Kidney glomerular epithelial cell (primary cell): ENCODE results near the gene C2CD4D.

Experiments used
- DNase-seq: peaks from one replicate; lab custom pipeline; 2025; lab: John Stamatoyannopoulos, UW

The C2CD4D gene

DNA sequence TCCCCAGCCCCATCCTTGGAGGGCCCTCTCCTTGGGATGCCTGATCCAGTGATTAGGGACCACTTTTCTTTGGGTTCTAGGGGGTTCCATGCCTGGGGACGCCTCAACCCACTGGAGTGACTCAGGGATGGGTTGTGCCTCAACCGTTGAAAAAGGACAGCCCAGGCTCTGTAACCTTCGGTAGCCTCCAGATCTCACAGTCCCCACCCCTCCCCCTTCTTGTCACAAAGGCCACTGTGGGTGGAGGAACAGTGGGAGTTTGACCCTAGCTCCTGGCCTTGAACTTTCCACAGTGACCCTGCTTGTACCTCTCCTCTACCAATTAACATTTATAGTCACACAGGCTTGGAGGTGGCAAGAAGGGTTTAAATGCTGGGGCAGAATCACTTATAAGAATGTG is 5.4 kb downstream of the C2CD4D start:
- DNase-seq: no peak

DNA sequence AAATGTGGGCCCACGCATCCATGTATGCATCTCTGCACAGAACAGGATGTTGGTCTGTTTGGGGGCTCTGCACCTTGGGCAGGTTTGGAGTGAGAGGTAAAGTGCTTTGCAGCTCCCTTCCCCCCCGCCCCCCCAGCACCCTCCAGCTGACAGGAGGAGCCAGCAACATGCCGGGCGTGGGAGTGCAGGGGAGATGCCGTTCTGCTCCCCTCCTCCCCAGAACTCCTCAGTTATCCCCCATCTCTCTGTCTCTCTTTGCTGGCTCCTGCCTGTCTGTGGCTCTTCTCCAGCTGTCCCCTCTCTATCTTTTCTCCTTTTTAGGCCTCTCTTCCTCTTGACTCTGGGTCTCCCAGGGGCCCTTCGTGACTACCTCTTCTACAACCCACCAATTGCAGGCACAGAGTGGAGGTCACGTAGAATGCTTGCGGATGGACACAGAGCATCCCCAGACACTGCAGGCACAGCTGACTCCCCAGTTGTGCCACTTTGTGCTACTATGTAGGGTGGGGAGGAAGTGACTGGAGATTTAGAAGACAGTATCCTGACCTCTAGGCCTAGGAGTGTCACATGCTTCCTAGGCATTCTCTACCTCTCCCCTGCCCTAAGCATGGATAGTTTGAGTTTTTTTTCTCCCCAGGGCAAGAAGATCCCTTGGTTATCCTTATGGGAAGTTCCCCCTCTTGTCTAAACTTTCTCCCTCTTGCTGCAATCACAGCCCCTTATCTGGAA is 6.3 kb downstream of the C2CD4D start:
- DNase-seq: no peak

DNA sequence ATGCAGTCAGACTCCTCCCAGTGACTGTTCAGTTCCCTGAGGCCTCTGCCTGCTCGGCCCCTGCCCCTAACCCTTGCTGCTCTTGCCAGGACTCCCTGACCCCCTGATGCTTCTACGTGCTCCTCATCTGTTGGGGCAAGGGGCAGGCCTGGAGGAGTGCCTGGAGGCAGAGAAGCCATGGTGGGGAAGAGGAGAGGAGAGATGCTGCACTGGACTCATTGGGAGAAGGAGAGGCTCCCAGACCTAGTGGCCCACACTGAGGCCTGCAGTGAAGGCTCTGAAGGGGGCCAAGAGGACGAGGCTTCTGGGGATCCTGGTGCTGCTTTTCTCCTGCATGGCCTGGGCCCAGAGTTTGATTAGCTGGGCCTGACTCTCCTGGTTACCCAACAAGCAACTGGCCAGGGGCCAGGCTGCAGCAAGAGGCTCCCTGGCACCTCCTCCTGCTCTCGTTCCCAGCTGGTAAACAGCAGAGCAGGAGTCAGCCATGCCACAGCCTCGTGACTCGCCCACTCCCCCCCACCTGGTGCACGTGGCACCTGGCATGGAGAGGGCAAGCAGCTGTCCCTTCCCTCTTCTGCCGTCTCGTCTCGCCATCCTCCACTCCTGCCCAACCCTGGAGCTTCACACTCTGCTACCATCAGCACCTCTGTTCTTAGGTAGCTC is 7.2 kb downstream of the C2CD4D start:
- DNase-seq: peak; percentile 39

DNA sequence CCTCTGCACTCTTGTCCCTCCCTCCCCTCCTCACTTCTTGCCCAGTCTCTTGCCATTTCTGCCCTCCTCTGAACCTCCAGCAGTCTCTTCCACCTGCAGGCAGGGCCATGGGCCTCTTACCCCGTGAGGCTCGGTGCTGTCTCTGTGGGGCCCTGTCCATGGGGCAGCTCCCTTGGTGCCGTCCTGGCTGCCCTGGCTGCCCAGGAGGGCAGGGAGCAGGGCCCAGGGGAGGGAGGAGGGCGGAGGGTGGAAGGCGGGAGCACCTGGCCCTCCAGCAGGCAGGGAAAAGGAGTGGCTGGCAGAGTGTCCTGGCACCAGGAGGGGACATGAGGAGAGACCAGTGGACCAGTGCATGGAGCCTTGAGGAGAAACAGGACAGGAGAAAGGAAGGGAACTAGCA is 8.0 kb downstream of the C2CD4D start, which contains the start of gene RORC:
Gene RORC (minus strand): TSS at position 198 of the 400 bp plus-strand sequence. CDS start 38 bp downstream, at position 160.
- DNase-seq: no peak

DNA sequence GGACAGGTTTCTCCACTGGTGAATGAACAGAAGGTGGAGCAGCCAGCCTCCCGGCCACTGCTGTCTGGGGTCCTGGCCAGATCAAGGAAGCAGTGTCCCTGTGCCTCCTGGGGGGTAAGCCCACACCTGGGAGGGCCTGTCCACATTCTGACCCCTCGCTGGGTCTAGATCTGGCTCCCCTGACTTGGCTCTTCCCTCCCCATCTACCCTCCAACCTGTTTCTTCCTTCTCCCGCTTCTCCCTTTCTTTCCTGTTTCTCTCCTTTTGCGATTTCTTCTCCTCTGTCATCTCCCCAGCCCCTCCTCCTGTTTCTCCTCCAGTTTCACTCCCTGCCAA is 8.4 kb downstream of the C2CD4D start:
- no peak for DNase-seq

DNA sequence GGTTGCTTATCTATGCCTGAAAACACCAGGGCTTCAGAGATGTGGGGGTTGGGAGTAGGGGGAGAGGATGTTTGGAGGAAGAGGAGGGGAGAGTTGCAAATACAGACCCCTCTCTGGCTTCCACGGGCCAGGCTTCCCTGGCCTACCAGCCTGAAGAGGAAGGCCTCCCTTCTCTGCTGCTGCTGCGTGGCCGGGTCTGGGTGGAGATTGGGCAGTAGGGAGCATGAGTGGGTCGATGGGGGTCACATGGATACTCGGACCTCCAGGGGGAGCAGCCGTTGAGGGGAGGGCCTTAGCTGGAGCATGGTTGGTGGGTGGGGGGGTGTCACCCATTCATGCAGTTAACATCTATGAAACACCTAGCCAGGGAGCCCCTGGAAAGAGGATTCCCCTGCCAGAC is 9.6 kb downstream of the C2CD4D start:
- DNase-seq: no peak

DNA sequence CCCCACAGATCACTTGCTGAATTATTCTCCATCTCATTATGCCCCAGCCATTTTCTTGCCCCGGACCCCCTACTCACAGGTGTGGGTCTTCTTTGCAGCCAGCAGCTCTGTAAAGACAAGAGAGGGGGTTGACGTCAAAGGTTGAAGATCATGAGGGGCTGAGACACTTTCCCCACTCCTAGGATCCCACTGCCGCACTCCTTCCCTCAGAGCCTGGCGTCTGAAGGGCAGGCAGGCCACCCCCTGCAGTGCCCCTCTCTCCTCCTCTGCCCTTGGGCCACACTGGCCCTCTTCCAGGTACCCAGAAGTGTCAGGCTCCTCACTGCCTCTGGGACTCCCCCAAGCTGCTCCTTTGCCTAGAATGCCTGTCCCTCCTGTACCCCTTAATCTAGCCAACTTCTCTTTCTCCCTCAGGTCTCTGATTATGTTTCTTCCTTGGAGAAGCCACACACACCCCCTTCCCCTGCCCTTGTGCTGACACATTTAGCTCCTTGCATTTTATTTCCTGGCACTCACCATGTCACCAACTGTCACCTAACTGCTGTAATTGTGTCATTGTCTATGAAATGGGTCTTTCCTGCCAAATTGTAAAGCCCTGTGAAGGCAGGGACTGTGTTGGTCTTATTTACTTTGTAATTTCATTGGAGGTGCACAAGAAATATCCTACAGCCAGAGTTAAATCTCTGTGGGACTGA is 10.1 kb downstream of the C2CD4D start:
- no peak for DNase-seq

DNA sequence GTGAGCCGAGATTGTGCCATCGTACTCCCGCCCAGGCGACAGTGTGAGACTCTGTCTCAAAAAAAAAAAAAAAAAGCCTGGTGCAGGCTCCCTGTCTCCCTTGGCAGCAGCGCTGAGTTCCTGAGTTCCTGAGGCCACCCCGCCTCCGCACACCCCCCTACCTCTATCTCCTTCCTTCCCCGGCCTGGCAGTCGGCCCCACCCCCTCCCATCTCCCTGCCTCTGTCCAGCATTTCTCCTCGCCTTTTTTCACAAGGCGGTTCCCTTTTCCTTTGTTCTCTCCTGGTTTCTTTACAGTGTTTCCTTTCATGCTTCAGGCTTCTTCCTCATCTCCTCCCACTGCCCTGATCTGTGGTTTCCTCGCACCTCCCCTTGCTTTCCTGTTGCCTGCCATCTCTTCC is 10.7 kb downstream of the C2CD4D start:
- DNase-seq: no peak

DNA sequence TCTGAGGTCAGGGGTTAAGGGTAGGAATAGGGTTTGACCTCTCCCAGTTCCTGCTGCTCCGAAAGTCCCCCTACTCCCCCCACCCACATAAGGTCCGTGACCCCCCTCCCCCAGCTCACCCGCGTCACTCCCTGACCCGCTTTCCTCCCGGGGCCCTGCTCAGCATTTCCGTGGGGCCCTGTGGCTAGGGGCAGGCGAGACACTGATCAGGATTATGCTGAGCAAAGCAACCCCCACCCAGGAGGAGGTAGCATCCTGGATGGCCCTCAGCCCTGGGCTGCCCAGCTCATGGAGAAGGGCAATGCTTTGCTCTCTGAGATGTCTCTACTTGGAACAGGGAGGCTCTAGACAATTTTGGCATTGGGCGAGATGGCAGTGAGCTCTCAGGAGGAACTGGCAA is 11.8 kb downstream of the C2CD4D start:
- no peak for DNase-seq

DNA sequence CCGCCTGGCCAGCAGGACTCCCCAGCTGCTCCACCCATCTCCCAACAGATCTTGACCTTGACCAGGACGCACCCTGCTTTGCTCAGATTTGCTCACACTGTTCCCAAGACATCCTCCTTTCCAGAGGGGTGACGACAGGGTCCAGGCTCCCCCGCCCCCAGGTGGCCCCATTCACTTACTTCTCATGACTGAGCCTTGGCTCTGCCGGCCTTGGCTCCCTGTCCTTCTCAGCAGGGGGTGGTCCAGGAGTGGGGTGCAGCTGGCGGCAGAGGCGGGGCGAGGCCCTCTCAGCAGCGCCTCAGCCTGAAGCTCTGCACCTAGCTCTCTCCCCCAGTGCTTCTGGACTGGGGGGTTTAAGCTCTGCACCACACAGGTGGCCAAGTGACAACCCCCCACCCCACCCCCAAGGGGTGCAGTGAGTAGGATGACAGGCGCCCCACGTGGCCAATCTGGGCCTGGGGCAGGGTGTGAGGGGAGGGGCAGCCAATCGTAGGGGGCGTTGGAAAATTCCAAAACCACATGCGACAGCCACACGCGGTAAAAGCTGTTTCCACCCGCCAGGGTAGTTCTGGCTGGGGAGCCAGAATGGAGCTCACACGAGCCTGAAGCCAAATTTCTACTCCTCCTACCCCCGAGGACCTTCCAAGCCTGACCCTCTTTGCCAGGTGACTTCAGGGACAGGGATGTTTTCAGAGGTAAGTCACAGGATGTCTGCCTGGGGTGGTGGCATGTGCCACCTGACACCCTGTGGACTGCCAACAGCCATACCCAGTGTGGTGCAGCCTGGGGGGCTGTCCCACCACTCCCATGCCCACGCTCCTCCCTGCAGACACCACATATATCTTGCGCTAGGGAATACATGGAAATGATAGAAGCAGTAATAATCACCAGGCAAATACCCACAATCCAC is 13.6 kb downstream of the C2CD4D start:
- no peak for DNase-seq

DNA sequence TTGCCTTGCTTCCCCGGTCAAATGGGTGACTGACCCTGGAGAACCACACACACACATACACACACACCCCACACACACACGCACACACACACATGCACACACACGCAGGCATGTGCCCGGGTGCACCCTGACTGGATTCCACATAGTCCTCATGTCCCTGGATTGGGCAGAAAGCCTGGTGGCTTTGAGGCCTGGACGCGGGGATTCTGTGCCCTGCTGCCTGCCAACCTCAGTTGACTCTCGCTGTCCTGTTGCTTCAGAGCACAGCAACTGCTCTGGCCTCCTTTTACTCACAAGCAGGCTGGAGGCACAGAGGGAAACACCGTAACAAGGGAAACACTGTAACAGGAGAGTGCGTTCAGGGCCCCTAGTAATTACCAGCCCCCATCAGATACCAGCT is 14.4 kb downstream of the C2CD4D start:
- DNase-seq: no peak

DNA sequence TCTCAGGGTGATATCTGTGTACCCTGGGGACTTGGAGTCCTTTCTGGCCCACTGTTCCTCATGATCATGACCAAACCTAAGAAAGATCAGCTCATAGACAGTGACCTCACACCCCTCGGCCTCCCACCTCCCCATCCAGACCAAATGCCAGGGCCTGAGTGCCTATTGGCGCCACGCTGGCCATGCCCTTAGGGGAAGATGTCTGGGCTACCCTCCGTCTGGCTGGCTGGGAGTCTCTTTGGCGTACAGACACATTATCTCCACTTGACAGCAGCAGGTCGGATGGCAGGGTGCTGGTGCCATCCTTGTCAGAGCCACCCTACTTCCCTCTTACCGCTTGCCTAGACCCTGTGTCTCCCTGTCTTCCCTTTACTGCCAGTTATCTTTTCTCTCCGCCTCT is 16.4 kb downstream of the C2CD4D start:
- DNase-seq: no peak

DNA sequence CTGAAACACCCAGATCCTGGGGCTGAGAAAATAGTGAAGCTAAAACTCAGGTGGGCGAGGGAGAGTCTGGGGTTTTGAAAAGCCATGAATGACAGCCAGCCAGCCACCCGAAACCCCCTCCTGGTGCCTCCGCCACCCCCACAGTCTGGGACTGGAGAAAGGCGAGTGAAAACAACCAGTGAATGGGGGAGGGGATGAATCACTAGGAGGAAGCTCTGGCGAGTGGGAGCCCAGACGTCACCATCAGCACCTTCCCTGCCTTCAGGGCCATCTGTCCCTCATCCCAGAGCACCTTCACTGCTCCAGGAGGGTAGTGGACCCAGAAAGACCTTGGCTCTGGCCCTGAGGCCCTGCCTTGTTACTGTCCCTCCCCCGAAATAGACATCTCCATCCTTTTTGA is 17.2 kb downstream of the C2CD4D start:
- DNase-seq: peak; percentile 5

DNA sequence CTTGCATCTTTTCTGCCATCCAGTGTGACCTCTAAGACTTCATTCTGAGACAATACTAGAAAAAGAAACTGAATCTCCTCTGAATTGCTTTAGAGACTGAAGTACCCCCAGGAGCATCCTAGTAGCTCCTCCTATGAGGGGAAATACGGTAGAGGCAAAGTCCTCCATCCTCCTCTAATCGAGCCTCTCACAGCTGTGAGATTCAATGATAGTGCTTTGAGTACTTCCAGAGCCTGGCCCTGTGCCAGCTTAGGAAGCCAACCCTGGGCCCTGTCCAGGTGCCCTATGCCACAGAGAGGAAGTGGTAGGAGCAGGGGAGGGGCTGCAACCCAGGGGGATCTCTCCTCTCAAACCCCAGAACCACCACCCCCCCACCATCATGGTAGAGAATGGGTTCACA is 18.7 kb downstream of the C2CD4D start:
- no peak for DNase-seq

DNA sequence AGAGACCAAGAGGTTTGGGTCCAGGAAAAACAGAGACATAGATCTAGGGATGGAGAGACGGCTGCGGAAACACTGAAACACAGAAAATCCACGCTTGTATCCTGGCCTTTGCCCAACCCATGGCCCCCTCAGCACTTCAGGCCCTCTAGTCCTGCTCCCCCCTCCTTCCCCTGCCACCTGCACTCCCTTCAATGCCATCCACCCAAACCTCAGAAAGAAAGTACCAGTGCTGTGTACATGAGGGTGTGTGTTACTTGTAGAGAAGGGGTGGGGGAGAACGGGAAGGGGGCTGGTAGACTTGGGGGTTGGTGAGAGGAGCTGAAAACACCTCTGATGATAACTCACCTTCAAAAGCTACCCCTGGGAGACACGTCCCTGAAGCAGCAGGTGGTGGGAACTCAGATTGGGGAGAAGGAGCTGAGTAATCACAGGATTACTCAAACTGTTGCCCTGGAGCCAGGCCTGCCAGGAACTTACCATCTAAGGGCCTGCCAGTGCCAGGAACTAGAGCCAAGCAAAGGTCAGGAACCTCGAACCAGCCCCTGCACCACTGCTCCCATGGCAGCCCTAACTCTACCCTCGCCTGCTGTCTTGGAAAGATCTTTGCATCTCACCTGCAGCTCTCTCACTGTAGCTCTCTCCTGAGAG is 19.5 kb downstream of the C2CD4D start:
- DNase-seq: no peak

DNA sequence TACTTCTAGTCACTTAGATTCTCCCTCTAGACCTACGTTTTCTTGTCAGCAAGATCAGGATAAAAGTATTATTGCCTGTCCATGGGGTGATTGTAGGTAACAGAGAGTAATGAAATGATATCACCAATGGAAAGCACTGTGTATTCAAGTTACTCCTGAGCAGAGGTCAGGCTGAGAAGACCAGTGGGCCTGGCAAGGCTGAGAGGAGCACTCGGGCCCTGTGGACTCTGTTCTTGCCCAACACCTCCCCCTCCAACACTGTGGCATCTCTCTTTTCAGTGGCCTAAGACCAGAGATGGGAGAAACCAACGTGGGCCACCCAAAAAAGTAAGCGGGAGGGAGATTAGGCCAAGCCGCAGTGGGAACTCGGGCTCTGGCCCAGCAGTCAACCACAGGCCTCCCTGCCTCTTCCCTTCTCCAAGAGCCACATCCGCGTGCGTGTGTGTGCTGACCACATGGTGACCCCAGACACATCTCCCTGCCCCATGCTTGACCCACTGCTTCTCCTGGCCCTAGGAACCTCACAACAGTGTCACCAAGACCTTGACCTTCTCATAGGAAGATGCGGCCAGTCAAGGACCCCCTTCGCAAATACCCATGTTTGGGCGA is 20.3 kb downstream of the C2CD4D start:
- no peak for DNase-seq

DNA sequence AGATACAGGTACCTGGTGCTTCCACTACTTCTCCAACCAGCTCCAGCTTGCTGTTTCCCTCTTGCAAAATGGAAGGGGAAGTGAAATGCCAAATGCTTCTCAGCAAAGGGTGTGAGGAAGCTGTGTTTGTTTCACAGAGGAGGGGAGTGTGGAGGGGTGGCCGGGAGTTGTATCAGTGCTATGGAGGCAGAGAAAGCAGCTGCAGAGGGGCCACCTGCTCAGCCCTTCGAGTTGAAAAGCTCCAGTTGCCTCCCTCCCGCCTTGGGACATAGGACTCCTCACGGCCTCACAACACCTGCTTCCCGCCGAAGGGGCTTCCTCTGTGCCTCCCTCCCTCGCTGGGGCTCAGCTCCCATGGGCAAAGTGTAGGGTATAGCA is 22.3 kb downstream of the C2CD4D start:
- DNase-seq: no peak

DNA sequence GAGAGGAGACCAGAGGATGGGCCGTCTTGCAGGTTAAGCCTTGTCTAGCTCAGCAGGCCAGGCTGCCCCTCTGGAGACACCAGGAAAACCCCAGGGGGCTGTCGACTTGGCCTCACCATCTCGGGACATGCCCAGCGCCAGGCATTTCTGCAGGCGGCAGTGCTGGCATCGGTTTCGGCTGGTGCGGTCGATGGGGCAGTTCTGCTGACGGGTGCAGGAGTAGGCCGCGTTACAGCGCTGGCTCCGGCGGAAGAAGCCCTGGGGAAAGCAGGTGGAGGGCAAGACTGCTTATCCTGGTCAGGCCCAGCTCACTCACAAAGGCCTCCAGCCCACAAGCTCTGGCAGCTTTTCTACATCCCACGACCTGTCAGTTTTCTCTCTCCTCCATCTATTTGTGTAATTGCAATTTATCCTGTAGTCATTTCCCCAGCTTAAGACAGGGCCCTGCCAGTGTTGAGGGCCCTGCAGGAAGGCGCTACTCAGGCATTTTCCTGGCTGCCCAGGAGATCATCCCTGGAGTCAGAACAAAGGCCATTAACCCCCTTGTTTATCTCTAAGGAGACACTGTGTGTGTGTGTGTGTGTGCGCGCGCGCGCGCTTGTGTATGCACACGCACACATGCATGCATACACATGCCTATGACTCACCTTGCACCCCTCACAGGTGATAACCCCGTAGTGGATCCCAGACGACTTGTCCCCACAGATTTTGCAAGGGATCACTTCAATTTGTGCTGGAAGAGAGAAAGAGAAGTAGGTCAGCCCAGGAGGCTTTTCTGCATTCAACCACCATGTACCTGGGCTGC is 22.9 kb downstream of the C2CD4D start:
- no peak for DNase-seq

DNA sequence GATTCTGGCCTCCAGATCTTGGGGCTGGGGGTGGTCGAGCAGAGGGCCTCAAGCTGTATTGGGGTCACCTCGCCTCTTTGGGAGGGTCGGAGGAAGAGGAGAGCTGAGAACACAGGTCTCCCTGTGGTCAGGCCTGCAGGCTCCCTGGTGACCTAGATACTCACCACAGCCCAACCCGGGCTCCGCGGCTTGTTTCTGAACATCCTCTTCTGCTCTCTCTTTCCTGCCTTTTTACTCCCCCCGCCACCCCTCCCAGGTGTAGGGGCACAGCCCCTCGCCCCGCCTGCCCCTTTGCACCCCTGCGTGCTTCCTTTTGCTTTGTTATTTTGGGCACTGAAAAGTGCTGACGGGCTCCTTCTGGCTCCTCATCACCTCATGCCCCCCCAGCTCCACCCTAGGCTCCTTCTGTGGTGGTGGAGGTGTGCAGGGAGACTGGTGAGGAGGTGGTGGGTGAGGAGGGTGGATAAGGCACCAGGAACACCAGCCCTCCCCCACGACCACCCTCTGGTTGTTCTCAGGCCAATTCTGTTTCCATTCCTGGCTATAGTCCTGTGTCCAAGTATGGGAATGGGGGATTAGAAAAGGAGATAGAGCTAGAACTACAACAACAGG is 23.8 kb downstream of the C2CD4D start:
- DNase-seq: no peak

DNA sequence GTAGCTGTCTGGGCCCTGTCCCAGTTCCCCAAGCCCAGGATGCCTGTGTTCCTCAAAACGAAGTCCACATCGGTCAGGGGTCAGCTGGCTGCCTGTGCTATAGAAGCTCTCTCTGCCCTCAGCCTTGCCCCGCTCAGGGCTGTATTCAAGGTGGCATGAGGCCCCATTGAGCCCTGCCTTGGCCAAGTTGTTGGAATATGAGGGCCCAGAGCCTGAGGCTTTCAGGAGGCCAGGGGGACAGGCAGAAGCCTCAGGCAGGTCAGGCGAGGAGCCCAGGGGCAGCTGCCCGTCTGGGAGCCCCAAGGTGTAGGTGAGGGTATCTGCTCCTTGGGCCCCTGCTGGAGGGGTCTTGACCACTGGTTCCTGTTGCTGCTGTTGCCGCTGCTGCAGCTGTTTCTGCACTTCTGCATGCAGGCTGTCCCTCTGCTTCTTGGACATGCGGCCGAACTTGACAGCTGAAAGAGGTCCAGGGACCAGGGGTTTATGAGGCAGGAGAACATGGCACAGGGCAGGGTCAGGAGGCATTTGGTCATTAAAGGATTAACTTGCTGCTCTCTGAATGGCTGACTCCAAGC is 24.6 kb downstream of the C2CD4D start:
- no peak for DNase-seq
